ENCODE measurements around the gene ZNF221. TPM values are rescaled to one million over a fixed set of nuclear protein-coding genes. Genes with fewer than 3 reads are reported as not detected.
"Not testable (repeated sequence)": the region's sequence is repeated elsewhere in the genome, so short reads cannot be mapped to it uniquely, and the experiment has no call there.

ZNF221 gene
- total RNA-seq = 1 to 10 TPM; 1.3 to 1.4 TPM

DNA sequence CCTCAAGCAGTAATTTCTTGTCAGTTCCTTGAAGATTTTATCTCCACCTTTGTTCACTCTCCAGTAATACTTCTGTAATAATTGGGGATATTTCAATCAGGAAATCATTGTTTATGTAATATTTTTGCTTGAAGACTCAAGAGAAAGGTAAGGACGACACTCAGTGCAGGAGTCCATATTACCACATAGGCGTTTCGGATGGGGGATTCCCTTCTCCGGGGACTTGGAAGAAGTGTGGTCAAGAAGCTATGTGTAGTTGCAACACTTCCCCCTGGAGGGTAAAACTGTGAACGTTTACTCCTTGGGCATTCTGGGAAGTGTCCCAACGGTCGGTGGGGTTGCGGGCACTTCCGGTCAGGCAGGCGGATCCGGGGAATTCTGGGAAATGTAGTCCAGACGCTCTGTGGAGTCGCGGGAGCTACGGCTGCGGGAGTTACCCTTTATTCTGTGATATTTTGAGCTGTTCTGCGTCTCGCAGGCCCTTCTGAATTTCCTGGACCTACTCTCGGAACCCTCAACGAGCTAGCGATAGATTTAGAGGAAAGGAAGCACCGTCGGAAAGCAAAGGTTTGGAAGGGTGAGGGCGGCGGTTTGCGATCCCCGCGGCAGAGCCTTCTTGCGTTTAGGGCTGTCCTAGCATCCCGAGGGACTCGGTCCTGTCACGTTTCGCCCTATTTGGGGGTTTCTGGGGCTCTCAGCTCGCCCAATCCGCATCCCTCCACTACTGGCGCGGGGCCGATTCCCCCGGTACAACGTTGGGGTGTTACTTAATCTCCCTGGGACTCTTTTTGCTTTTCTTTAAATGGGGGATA is at the start of gene ZNF221:
Gene ZNF221, plus strand, starts transcription at position 395 of the 812 bp plus-strand sequence. CDS start 11,499 bp downstream, outside the sequence.
- ChIA-PET POLR2A (interaction anchor here (1.0 kb wide), 1 partner anchor 16 kb away, joined by 3 read pairs; the partner anchor contains the start of gene ZNF45), CTCF (interaction anchor here (0.8 to 0.9 kb wide), 2 partner anchors 16 to 145 kb away, joined by 3 to 4 read pairs; partner anchors contain the start of gene ZNF45)

DNA sequence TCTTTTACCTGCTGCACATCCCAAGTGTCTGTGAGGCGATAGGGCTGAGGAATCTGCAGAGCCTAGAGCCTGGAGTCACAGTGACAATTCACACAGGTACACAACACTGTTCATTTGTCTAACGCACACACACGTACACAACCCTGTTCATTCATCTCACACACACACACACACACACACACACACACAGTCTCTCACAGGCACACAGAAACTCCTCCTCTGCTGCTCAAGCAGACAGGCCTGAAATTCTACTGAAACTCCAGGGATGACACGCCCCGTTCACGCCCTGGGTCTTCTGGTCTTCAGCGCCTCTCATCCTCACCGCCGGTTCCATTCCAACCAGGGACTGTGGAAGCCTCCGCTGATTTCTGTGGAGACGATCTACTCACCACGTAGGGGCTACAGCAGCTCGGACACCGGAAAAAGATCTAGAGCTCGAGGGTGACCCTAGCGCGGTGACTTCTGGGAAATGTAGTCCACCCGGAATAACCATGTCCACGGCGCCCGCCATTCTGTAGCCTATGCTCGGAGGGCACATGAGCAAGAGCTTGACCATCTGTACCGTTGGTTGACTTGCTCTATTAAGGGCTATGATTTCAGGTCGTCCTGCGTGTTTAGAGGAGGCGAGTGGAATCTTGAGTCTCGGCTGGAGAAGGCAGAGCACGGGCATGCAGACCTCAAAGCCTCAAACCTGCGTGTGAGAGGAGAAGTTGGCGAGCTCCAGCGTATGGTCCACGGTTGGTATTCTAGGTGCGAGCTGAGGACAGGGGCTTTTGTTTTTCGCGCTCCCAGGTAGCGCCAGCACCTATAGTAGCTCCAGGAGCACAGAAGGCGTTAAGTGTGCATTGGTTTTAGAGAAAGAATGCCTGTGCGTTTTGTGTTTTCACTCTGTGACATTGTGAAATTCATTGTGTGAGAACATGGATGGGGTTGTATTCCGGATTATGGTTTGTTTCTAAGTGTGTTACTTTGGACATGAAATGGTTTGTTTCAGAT is 49.3 kb upstream of the ZNF221 start:
- POLR2A ChIA-PET = no interaction called here
- CTCF ChIA-PET = no interaction called here

DNA sequence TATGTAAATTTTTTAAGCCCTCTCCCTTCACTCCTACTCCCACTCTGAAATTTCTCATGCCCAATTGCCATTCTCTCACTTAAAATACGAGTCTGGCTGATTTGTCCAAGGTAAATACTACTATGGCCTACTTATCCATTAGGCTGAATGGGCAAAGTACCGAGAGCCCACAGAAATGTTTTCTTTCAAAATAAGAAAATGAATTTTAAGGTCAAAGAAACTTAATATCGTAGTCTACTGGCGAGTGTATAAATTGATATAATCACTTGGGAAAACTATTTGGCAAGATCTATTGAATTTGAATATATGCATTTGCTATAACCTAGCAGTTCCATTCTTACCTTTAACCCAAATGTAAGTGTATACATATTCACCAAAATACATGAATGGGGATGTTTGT is 48.6 kb upstream of the ZNF221 start:
- CTCF ChIA-PET = no interaction called here
- POLR2A ChIA-PET = no interaction called here

DNA sequence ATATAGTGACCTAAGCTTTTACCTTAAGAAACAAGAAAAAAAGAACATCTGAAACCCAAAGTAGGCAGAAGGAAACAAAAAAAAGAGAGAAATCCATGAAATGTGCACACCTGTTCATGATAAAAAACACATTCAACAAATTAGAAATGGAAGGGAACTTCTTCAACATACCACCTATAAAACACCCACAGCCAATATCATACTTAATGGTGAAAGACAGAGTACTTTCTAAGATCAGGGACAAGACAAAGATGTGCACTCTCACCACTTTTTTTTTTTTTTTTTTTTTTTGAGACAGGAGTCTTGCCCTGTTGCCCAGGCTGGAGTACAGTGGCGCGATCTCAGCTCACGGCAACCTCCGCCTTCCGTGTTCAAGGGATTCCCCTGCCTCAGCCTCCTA is 45.1 kb upstream of the ZNF221 start:
- ChIA-PET POLR2A (interaction anchor here (0.7 kb wide), 1 partner anchor 93 kb away, joined by 10 read pairs; no protein-coding TSS in a partner anchor), CTCF (no interaction called here)

DNA sequence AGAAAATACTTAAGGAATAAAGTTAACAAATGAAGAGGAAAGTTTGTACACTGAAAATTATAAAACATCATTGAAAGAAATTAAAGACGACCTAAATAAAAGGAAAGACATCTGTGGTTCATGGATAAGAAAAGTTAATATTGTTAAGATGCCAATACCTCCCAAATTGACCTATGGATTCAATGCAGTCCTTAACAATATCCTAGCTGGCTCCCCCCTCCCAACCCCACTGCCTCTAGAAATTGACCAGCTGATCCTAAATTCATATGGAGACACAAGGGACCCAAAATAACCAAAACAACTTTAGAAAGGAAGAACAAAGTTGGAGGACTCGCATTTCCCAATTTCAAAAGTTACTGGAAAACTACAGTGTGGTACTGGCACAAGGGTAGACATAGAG is 44.3 kb upstream of the ZNF221 start:
- ChIA-PET POLR2A (interaction anchor here (0.7 kb wide), 1 partner anchor 94 kb away, joined by 10 read pairs; no protein-coding TSS in a partner anchor), CTCF (no interaction called here)

DNA sequence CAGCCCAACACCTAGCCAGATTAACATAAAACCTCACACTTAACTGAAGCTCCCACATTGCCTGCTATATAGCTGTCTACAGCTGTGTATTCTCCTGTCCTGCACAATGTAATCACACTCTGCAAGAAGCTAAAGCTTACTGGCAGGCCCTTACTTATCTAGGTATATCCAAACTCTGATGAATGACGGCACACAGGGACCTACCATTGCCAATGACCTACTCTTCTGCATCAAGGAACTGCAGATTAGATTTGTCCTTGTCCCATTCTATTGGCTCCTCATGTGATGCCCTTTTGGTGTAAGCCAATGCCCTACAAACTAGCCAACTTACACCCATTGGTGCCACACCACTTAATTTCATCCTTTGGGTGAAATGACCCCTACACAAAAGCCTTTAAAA is 42.4 kb upstream of the ZNF221 start:
- CTCF ChIA-PET = no interaction called here
- POLR2A ChIA-PET = no interaction called here

DNA sequence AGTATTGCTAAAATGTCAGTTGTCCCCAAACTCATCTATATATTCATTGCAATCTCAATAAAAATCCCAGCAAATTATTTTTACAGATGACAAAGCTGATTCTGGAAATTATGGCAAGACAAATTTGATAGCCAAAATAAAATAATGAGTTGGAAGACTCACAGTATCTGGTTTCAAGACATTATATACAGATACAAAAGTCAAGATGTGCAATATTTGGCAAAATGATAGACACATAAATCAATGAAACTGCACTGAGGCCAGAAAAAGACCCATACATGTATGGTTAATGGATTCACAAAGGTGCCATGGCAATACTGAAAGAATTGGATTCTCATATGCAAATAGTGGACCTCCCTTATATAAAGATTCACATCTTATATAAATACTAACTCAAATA is 40.1 kb upstream of the ZNF221 start:
- CTCF ChIA-PET = no interaction called here
- POLR2A ChIA-PET = no interaction called here

DNA sequence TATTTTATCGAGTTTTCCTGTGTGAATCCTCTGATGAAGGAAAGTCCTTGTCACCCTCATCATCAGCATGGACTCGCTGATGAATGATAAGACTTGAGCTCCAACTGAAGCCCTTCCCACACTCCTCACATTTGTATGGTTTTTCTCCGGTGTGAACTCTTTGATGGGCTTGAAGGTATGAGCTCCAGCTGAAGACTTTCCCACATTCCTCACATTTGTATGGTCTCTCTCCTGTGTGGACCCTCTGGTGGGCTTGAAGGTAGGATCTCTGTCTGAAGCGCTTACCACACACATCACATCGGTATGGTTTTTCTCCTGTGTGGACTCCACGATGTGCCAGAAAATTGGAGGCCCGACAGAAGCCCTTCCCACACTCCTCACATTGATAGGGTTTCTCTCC is 37.6 kb upstream of the ZNF221 start:
- POLR2A ChIA-PET = no interaction called here
- CTCF ChIA-PET = no interaction called here

DNA sequence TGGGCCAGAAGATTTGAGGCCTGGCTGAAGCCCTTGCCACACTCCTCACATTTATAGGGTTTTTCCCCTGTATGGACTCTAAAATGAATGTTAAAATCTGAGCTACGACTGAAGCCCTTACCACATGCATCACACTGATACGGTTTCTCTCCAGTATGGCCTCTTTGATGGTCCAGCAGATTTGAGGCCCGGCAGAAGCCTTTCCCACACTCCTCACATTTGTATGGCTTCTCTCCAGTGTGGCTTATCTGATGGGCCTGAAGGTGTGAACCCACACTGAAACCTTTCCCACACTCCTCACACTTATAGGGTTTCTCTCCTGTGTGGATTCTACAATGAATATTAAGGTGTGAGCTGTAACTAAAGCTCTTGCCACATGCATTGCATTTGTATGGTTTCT is 37.0 kb upstream of the ZNF221 start:
- ChIA-PET CTCF (no interaction called here), POLR2A (no interaction called here)

DNA sequence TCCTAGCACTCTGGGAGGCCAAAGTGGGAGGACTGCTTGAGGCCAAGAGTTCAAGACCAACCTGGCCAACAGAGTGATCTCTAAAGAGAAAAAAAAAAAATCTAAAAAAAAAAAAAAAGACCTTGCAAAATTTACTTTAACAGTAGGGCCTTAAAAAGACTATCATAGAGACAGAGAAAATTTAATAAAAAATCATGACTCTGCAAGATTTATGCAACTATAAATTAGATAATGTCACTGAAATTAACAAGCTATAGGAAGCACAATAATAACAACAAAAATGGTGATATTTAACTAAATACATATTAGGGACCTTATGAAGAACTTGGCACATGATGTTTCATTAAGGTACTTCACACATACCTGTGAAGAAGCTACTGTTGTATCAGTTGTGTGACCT is 27.2 kb upstream of the ZNF221 start:
- POLR2A ChIA-PET = no interaction called here

DNA sequence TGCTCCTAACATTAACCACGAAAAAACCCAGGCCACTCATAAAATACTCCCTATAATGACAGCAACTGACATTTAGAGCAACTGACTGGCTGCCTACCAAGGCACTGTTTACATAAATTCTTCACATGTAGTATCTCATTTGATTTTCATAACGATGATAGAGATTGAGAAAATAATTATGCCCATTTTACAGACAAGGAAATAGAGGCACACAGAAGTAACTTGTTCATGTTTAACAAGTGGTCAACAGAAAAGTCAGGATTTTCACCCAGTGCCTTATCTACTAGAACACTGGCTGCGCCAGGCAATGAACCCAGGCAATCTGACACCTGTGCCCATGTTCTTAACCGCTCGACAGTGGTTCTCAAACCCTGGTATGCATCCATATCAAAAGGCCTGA is 22.2 kb upstream of the ZNF221 start:
- POLR2A ChIA-PET = no interaction called here
- CTCF ChIA-PET = no interaction called here

More for the DNA sequence above, 27.2 kb upstream of the ZNF221 start:
- CTCF ChIA-PET = no interaction called here

DNA sequence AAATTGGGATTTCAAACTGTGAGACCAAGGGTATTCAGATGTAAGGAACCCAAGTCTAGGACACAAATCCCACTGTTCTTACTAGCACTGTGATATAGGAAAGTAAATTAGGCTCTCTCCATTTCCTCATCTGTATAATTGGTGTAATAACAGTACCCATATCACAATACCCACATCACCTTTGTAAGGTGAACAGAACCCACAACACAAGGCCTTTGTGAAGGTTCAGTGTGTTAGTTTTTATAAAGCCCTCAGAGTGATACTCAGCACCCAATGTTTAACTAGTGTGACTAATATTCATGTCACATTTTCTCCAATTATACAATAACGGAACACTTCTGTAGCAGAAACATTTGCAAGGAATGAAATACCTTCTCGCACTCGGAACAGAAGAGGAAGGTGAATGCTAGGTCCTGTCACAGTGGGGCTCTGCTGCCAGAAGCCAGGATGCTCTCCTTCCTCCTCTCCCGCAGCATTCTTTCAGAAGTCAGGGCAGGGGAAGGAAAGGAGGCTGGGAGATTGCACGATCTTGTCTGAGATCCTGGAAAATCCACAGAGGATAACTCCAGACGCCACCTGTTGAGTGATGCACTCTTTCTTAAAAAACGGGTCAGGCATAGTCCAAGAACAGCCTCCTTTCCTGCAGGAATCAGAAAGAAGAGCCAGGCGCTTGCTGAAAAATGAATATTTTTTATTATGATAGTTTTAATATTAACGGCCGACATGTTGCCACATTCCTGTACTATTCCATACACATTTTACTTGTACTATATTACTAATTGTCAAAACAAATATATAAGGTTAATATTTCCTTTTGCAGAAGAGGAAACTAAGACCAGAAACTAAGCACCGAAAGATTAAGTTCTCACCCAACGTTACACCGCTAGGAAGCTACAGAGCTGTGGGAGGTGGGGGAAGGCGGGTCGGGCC is 16.7 kb upstream of the ZNF221 start:
- ChIA-PET POLR2A (interaction anchor here (1.1 kb wide), 1 partner anchor 17 kb away, joined by 3 read pairs; the partner anchor contains the start of gene ZNF221), CTCF (interaction anchor here (0.9 to 1.0 kb wide), 2 partner anchors 17 to 125 kb away, joined by 3 read pairs; partner anchors contain the start of gene ZNF221)

DNA sequence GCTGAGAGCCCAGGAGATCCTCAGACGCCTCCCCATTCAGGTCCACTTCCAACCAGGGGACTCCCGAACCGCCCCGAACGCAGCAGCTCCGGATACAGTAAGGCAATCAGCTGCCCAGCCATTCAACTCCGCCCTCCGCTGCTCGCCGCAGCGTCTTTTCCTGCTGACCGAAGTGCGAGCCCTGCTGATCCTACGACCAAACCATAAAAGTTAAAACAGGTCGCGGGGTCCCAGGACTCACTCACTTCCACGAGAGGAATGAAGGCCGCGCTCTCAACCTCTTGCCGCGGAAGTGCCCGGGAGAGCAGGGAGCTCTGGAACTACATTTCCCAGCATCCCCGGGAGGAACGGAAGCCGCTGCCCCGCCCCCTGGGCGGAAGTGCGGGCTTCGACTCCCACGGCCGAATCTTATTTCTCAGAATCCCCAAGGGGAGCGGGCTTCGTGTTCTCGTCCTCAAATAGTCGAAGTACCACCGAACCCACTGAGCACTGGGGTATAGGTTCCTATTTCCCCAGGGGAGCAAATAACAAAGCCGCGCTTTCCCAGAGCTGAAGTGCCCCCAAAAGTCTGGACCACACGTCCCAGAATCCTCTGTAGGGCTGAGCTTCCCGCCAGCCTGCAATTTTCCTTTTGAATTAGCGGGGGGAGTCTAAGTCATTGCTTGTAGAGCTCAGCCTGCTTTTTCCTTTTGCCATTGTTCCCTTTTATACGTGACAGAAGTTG is 15.9 kb upstream of the ZNF221 start, which contains the start of gene ZNF45:
Gene ZNF45, minus strand, starts transcription at position 298 of the 724 bp plus-strand sequence. CDS start 13,097 bp downstream, outside the sequence.
- ChIA-PET CTCF (interaction anchor here (0.9 to 1.0 kb wide), 2 partner anchors 16 to 126 kb away, joined by 3 read pairs; partner anchors contain the start of gene ZNF221), POLR2A (interaction anchor here (0.5 to 1.1 kb wide), 3 partner anchors 16 to 757 kb away, joined by 3 read pairs; partner anchors contain the start of genes ZNF221 and ZNF226)

DNA sequence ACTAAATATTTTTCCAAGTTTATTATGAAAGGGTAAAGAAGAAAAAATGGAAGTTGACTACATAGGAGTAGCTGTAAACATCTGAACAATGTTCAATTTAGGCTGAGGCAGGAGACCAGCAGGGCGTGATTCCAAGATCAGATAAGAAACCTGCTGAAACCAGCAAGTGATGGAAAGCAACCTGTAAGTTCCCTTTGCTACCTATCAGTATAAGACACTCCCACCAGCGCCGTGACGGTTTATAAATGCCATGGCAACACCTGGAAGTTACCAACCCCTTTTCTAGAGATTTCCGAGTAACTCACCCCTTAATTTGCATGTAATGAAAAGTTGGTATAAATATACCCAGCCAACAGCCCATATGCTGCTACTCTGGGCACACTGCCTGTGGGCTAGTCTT is 14.8 kb upstream of the ZNF221 start:
- ChIA-PET CTCF (no interaction called here), POLR2A (no interaction called here)

DNA sequence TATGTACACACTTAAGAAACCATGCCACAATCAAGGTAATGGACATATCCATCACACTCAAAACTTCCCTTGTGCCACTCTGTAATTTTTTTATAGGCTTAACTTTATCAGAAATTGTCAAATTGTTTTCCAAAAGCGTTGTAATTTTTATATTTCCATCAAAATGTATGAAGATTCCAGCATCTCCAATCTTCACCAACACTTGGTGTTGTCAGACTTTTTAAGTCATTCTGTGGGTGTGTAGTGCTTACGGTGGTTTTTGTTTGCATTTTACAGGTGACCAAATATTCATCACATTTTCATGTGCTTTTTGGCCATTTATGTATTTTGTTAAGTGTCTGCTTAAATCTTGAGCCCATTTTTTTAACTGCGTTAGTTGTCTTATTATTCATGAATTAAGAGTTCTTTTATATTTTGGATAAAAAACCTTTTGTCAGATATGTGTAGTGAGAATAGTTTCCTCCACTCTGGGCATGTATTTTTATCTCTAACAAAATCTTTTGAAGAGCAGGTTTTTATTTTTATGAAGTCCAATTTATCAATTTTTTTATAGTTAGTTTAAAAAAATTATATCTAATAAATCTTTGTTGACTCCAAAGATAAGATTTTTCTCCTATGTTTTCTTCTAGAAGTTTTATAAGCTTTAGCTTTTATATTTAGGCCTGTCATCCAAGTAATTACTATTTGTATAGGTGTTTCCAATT is 11.3 kb upstream of the ZNF221 start:
- POLR2A ChIA-PET = no interaction called here
- CTCF ChIA-PET = no interaction called here

DNA sequence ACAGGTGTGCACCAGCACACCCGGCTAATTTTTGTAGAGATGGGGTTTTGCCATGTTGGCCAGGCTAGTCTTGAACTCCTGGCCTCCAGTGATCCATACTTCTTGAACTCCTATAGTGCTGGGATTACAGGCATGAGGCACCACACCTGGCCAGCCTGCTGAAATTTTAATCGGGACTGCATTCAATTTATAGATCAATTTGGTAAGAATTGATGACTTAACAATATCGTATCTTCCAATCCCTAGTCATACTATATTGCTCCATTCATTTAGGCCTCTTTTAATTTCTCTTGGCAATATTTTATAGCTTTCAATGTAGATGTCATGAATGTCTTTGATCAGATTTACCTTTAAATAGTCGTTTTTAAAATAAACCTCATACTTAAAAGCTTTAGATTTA is 10.3 kb upstream of the ZNF221 start:
- CTCF ChIA-PET = no interaction called here
- POLR2A ChIA-PET = no interaction called here

DNA sequence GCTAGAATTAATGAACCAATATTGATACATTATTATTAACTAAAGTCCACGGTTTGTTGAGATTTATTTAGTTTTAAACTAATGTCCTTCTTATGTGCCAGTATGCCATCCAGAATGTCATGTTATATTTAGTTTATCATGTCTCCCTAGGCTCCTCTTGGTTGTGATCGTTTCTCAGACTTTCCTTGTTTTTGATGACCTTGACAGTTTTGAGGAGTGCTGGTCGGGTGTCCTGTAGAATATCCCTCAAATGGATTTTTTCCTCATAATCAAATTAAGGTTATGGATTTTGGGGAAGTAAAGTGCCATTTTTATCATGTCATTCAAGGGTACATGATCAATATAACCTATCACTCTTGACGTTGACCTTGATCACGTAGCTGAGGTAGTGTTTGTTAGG is 9.8 kb upstream of the ZNF221 start:
- CTCF ChIA-PET = no interaction called here

DNA sequence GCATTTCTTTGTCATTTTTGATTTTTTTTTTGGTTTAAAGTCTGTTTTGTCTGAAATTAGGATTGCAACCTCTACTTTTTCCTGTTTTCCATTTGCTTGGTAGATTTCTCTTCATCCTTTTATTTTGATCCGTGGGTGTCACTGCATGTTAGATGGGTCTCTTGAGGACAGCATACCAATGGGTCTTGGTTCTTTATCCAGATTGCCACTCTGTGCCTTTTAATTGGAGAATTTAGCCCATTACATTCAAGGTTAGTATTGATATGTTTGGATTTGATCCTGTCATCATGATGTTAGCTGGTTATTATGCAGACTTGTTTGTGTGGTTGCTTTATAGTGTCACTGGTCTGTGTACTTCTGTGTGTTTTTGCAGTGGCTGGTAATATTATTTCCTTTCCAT is 3.6 kb upstream of the ZNF221 start:
- CTCF ChIA-PET, POLR2A ChIA-PET: not testable (repeated sequence)

More for the DNA sequence above, 9.8 kb upstream of the ZNF221 start:
- POLR2A ChIA-PET = no interaction called here
